Skin of body (tissue), 2 donors: Measurements from ENCODE around the gene AZIN2. TPM values are rescaled to one million over a fixed set of nuclear protein-coding genes. Genes with fewer than 3 reads are reported as not detected.
A peak's percentile ranks its signal among the peaks of the same experiment; 100 is the strongest.
"Not testable (repeated sequence)": the region's sequence is repeated elsewhere in the genome, so short reads cannot be mapped to it uniquely, and the experiment has no call there.

Source experiments
- DNase-seq: peaks from one replicate; lab custom pipeline; 2025; lab: John Stamatoyannopoulos, UW
- total RNA-seq: library from RNA; depleted of rRNA; stranded (reverse); fragments of >200 nt; gene quantifications from one replicate; pipeline ENCODE4 v1.2.3, GENCODE V29; 2014

Gene AZIN2
- total RNA-seq, 1 donor from 2014 or later: 10.4 TPM

GRCh38 chr1:33127001-33127823, 46.3 kb downstream of the AZIN2 start:
- peak; percentile 99 for DNase-seq

DNA sequence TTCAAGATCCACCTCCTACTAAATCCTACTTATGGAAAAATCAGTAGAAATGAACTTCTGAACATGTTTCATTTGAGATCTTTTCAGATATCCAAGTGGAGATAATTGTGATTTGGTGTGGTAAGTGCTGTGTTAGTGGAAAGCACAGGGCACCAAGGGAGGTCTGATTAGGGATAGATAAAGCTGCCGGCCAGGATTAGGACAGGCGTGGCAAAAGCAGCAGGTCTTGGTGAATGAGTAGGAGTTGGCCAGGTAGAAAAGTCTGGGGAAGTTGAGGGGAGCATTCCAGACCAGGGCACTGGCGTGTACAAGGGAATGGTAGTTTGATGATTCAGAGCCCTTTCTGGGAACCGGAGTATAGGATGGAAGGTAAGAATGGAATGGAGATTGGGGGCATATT, 47.8 kb downstream of the AZIN2 start:
- no peak for DNase-seq

- no peak for DNase-seq
Measured at GRCh38 chr1:33130297-33130696, 49.3 kb downstream of the AZIN2 start.

DNA sequence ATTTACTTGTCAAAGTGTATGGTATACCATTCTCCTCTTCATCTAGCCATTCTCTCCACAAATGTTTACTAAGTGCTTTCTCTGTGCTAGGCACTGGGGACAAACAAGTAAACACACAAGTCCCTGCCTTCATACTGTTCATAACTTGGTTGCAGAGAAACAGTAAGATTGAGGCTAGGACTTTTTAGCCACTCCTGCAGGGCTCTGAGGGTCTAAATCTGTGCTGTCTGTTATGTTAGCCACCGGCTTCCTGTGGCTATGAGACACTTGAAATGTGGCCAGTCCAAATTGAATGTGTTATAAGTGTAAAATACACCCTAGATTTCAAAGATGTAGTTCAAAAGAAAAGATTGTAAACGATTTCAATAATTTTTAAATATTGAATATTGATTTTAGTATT, 50.2 kb downstream of the AZIN2 start:
- DNase-seq: no peak

DNA sequence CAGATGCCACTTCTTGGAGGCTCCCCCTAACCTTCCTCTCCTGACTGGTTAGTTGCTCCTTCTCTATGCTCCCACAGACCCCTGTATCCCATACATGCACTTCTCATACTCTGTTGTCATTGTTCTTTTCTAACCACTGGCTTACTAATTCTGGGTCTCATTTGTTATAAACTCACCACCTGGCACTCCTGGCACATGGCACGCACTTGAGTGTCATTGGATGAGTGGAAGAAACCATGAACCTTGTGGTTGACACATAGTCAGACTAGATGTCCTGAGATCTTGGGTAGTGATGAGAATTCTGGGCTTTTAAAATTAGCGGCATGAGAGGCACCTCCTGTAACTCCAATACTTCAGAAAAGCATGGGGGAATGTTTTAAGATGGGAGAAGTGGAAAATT, 51.6 kb downstream of the AZIN2 start:
- DNase-seq: no peak

DNA sequence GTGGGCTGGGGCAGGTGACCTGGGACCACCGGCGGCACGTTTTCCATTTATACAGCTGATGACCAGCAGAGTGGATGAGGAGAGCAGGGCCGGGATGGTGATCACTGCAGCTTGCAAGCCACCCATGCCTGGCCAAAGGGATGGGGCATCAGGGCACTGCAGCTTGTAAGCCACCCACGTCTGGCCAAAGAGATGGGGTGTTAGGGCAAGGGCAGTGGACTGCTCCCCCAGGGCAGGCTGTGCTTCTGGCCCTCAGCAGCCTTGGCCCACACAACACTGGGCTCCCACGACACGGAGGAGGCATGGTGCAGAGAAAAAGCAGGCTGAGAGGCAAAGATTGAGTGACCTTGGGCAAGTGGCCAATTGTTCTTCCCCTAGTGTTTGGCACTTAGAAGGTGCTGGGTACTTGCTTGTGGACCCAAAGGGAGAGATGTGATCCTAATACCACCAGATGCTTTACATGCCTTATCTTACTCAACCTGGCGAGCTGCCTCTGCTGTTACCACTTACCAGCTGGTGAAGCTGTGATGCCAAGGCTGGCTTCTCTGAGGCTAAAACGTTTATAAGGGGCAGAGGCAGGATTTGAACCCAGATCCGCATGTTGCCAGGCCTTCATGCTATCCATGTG, 52.6 kb downstream of the AZIN2 start:
- DNase-seq: no peak

GRCh38 chr1:33136041-33136440, 55.1 kb downstream of the AZIN2 start:
- not testable (repeated sequence) for DNase-seq

DNA sequence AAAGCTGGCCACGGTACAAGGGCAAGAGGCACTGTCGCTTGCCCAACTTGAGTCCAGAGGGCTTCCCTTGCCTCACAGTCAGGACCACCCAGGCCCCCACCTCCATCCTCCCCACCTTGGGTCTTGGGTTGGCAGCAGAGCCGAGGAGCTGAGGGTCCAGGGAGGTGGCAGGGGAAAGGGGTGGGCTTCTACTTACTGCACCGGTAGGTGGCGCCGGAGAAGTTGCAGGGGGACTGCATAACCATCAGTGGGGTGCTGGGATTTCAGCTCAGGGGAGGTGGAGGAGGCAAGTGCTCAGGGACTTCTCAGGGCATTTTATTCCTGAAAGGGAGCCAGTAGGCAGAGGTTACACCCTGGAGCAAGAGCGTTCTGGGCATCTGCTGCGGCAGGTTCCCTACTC, 56.8 kb downstream of the AZIN2 start:
- peak; percentile 4 for DNase-seq

DNA sequence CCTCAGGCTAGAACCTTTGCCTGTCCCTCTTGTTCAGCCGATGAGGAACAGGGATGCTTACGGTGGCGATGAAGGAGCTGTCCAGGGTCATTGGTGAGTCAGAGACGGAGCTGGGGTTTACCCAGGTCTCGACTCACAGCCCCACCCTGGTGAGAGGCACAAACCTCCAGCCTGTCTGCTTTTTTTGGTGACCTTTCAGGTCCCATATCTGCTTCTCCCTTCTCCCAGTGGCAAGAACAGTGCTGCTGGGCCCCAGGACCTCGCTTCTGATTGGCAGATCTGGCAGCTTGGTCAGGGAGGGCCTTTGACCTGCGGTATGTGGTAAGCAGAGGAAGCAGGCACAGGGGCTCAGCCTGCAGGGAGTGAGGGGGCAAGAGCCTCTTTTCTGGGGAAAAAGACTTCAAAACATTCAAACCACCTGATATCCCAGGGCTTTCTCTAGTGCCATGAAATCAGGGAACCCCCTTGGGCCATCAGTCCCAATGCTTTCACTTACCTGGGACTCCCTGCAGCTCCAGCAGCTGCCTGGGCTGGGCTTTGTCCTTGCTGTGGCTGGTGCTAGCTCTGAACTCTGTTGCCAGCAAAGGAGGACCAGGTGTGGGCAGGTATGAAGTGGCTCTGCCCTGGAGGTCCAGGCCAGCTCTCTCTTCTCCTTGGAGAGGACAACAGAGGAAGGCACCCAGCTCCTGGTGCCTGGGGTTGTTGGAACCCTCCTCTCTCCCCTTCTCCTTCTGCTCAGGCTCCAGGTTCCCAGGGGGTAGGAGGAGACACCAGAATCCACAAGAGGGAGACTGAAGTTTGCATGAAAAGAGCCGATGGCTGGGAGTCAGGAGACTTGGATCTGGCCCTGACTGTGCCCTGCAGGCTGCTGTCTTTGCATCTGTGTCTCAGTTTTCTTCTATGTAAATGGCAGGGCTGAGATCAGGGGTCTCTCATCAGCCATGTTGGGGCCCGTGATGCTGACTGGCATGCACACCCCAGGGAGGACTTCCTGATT, 59.5 kb downstream of the AZIN2 start:
- no peak for DNase-seq

- no peak for DNase-seq
Measured at GRCh38 chr1:33141216-33141615, 60.3 kb downstream of the AZIN2 start.

- DNase-seq: no peak
Measured at GRCh38 chr1:33141781-33142180, 60.8 kb downstream of the AZIN2 start.

DNA sequence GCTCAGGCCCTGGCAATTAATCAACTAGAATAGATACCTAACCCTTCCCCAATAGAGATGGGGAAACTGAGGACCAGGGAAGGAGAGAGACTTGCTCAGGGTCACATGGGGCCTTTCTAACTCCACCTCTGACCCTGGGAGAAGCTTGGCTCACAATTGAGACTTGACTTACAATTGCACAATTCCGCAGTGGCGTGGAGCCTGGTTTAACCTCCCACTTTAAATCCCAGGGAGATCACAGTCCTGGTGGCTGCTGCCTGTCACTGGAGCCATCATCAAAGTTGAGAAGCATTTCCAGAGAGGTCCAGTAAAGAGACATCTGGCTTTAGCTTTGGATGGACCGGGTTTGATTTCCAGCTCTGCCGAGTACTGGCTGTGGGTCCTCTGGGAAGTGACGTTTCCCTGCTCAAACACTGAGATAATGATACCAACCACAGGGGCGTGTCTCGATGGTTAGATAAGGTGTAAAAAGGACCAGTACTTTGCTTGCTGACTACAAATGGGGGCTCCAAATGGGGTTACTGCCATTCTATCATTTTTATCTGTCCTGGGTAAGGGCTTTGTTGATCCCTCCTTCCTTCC, 61.6 kb downstream of the AZIN2 start:
- no peak for DNase-seq

- peak; percentile 69 for DNase-seq
Measured at GRCh38 chr1:33143176-33143575, 62.2 kb downstream of the AZIN2 start.

- DNase-seq: no peak
Measured at GRCh38 chr1:33143698-33144097, 62.7 kb downstream of the AZIN2 start.

DNA sequence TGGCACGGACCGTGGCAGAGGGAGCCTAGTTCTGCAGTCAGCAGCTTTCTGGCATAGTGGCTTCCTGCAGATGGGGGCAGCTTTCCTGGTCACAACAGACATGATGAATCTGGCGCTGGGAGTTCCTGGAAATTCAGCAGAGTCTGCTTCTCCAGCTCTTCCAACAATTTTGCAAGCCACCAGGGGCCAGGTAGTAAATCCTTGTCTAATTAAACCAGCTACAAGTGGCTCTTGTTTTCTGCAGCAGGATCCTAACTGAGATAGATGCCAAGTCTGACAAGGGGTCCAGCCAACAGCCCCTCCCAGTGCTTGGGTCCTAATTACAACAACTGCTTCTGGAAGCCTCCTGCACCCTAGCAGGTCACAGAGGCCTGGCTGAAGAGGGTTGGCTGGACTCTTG, 65.0 kb downstream of the AZIN2 start:
- no peak for DNase-seq

GRCh38 chr1:33147275-33147996, 66.5 kb downstream of the AZIN2 start:
- DNase-seq: no peak

- DNase-seq: no peak
Measured at GRCh38 chr1:33147997-33148314, 67.0 kb downstream of the AZIN2 start.

- no peak for DNase-seq
Measured at GRCh38 chr1:33148615-33149014, 67.7 kb downstream of the AZIN2 start.

DNA sequence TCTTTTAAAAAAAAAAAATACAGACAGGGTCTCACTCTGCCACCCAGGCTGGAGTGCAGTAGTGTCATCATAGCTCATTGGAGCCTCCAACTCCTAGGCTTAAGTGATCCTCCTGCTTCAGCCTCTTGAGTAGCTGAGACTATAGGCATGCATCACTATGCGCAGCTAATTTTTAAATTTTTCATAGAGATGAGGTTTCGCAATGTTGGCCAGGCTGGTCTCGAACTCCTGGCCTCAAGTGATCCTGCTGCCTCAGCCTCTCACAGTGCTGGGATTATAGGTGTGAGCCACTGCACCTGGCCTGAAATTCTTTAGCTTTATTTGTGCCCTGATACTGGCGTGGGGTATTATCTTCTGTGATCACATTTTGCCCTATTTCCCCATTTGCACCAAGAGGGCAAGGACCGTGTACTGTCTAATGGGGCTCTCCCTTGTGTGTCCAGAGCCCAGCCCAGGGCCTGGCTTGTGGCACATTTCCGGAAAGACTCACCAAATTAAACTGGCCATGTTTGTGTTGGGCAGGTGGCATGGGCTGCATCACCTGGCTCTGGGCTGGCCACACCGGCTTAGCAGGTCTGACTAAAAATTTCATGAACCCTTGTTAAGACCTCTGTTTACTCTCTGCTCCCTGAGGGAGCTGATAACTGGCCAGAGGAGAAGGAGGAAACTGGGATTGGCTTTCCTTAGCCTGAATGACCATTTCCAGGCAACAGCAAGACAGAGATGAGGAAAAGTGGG, 68.7 kb downstream of the AZIN2 start:
- no peak for DNase-seq

GRCh38 chr1:33150522-33150921, 69.6 kb downstream of the AZIN2 start:
- DNase-seq: no peak
